ENCODE measurements around the gene GBE1. TPM values are rescaled to one million over a fixed set of nuclear protein-coding genes. Genes with fewer than 3 reads are reported as not detected.

GBE1 gene
- total RNA-seq, 1 donor from 2014 or later = 14.7 TPM

- peaks cover 11% of the 10 kb centered on the region for H3K9me3 Mint-ChIP-seq
- H3K4me3 Mint-ChIP-seq = no peak overlapping the region
- H3K4me1 Mint-ChIP-seq (ENCODE audit: unreplicated experiment) = peaks cover 6% of the 10 kb centered on the region
- H3K36me3 Mint-ChIP-seq = peaks cover 3% of the 10 kb centered on the region
- no peak for DNase-seq (ENCODE audit: extremely low spot score, unreplicated experiment)
- no peaks in the 10 kb centered on the region for H3K27me3 Mint-ChIP-seq
- no peak for TF ChIP-seq CTCF (conservative IDR thresholded peaks at IDR 0.05)
- H3K27ac Mint-ChIP-seq = no peak overlapping the region
These were observed 211.0 kb downstream of the GBE1 start for GRCh38 chr3:81550415-81550814.

- H3K27me3 Mint-ChIP-seq = no peaks in the 10 kb centered on the region
- no peak for TF ChIP-seq CTCF (conservative IDR thresholded peaks at IDR 0.05)
- H3K36me3 Mint-ChIP-seq = peaks cover 3% of the 10 kb centered on the region
- H3K9me3 Mint-ChIP-seq = peaks cover 11% of the 10 kb centered on the region
- H3K4me3 Mint-ChIP-seq = no peak overlapping the region
- peaks cover 5% of the 10 kb centered on the region for H3K4me1 Mint-ChIP-seq (ENCODE audit: unreplicated experiment)
- no peak for DNase-seq (ENCODE audit: extremely low spot score, unreplicated experiment)
- no peak overlapping the region for H3K27ac Mint-ChIP-seq
These were observed 211.6 kb downstream of the GBE1 start for GRCh38 chr3:81549831-81550230.

- DNase-seq (ENCODE audit: extremely low spot score, unreplicated experiment) = no peak
- Mint-ChIP-seq H3K9me3 (peaks cover 11% of the 10 kb centered on the region), H3K4me3 (no peak overlapping the region), H3K4me1 (ENCODE audit: unreplicated experiment) (peaks cover under 1% of the 10 kb centered on the region), H3K27me3 (no peaks in the 10 kb centered on the region), H3K36me3 (peaks cover 3% of the 10 kb centered on the region), H3K27ac (no peak overlapping the region)
- no peak for TF ChIP-seq CTCF (conservative IDR thresholded peaks at IDR 0.05)
These were observed 212.1 kb downstream of the GBE1 start for GRCh38 chr3:81549388-81549787.

- H3K9me3 Mint-ChIP-seq = peaks cover 5% of the 10 kb centered on the region
- no peak overlapping the region for H3K4me3 Mint-ChIP-seq
- peaks cover 3% of the 10 kb centered on the region for H3K36me3 Mint-ChIP-seq
- H3K27ac Mint-ChIP-seq = no peak overlapping the region
- no peak for TF ChIP-seq CTCF (conservative IDR thresholded peaks at IDR 0.05)
- DNase-seq (ENCODE audit: extremely low spot score, unreplicated experiment) = no peak
- H3K27me3 Mint-ChIP-seq = no peaks in the 10 kb centered on the region
- H3K4me1 Mint-ChIP-seq (ENCODE audit: unreplicated experiment) = no peaks in the 10 kb centered on the region
These were observed 215.9 kb downstream of the GBE1 start for GRCh38 chr3:81545572-81545971.

- Mint-ChIP-seq H3K27me3 (no peaks in the 10 kb centered on the region), H3K4me1 (ENCODE audit: unreplicated experiment) (no peaks in the 10 kb centered on the region), H3K36me3 (peaks cover 3% of the 10 kb centered on the region), H3K4me3 (no peak overlapping the region), H3K9me3 (no peaks in the 10 kb centered on the region), H3K27ac (no peak overlapping the region)
- TF ChIP-seq CTCF (conservative IDR thresholded peaks at IDR 0.05) = no peak
- no peak for DNase-seq (ENCODE audit: extremely low spot score, unreplicated experiment)
These were observed 217.1 kb downstream of the GBE1 start for GRCh38 chr3:81544385-81544784.

GRCh38 chr3:81540787-81541186, 220.7 kb downstream of the GBE1 start:
- H3K27ac Mint-ChIP-seq = no peak overlapping the region
- H3K9me3 Mint-ChIP-seq = no peaks in the 10 kb centered on the region
- no peak for TF ChIP-seq CTCF (conservative IDR thresholded peaks at IDR 0.05)
- no peaks in the 10 kb centered on the region for H3K27me3 Mint-ChIP-seq
- DNase-seq (ENCODE audit: extremely low spot score, unreplicated experiment) = no peak
- H3K4me3 Mint-ChIP-seq = no peak overlapping the region
- H3K36me3 Mint-ChIP-seq = no peaks in the 10 kb centered on the region
- no peaks in the 10 kb centered on the region for H3K4me1 Mint-ChIP-seq (ENCODE audit: unreplicated experiment)
